Tibial nerve (tissue), 4 donors: ENCODE results near the gene COL4A2.

Experiments used
- EP300 ChIP-seq, 2 donors: sonication (generic); formaldehyde crosslinking; IDR thresholded peaks; one replicate each; pipeline ENCODE4 v1.6.1; 2017; ENCODE audit warnings: antibody characterized with exemption in 2 of 2, mild to moderate bottlenecking in 1 of 2
- POLR2A ChIP-seq, 2 donors: fragments of 450-650 bp; IDR thresholded peaks; one replicate each; pipeline ENCODE4 v1.6.1; 2017; ENCODE audit warnings: antibody characterized with exemption in 2 of 2, mild to moderate bottlenecking in 2 of 2, moderate library complexity in 2 of 2
- TF ChIP-seq, protein P1 (sequence below), 5 experiments: fragments of 200-600 bp in 3 of 5; fragments of 450-650 bp in 2 of 5; sonication (generic) in 3 of 5; IDR thresholded peaks; one replicate each; pipeline ENCODE4 v1.5.1; 2016 to 2019; ENCODE audit warnings: antibody characterized with exemption in 5 of 5, mild to moderate bottlenecking in 3 of 5, moderate library complexity in 2 of 5

- TF ChIP-seq, protein P1, sequence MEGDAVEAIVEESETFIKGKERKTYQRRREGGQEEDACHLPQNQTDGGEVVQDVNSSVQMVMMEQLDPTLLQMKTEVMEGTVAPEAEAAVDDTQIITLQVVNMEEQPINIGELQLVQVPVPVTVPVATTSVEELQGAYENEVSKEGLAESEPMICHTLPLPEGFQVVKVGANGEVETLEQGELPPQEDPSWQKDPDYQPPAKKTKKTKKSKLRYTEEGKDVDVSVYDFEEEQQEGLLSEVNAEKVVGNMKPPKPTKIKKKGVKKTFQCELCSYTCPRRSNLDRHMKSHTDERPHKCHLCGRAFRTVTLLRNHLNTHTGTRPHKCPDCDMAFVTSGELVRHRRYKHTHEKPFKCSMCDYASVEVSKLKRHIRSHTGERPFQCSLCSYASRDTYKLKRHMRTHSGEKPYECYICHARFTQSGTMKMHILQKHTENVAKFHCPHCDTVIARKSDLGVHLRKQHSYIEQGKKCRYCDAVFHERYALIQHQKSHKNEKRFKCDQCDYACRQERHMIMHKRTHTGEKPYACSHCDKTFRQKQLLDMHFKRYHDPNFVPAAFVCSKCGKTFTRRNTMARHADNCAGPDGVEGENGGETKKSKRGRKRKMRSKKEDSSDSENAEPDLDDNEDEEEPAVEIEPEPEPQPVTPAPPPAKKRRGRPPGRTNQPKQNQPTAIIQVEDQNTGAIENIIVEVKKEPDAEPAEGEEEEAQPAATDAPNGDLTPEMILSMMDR (IDR thresholded peaks at IDR 0.05): no peak
- no peak for TF ChIP-seq EP300 (IDR thresholded peaks at IDR 0.05)
- TF ChIP-seq POLR2A (IDR thresholded peaks at IDR 0.05): no peak
These were observed 148.4 kb downstream of the COL4A2 start for GRCh38 chr13:110455444-110455843.
